Upper lobe of left lung (tissue), 4 donors: ENCODE results near the gene STOML1.

Experiments
- CTCF ChIP-seq, 6 experiments: fragments of 450-650 bp in 4 of 6; fragments of 200-600 bp in 2 of 6; sonication (generic) in 2 of 6; IDR thresholded peaks; one replicate each; pipeline ENCODE4 v1.5.1; 2016 to 2019; ENCODE audit warnings: antibody characterized with exemption in 6 of 6
- EP300 ChIP-seq, 4 donors: sonication (generic); formaldehyde crosslinking; IDR thresholded peaks; one replicate each; pipeline ENCODE4 v1.5.1; 2017; ENCODE audit warnings: antibody characterized with exemption in 4 of 4, control low read depth in 2 of 4

- TF ChIP-seq CTCF (IDR thresholded peaks at IDR 0.05) (no peak), EP300 (IDR thresholded peaks at IDR 0.05) (no peak)
These were observed 41.6 kb downstream of the STOML1 start for GRCh38 chr15:73950479-73950830.
